Ureter (tissue), 1 donor: Measurements from ENCODE around the gene FANCD2. TPM values are rescaled to one million over a fixed set of nuclear protein-coding genes. Genes with fewer than 3 reads are reported as not detected.
"Not testable (repeated sequence)": the region's sequence is repeated elsewhere in the genome, so short reads cannot be mapped to it uniquely, and the experiment has no call there.

ENCODE experiments used
- DNase-seq: peaks from one replicate; pipeline ENCODE4 v3.0.0-alpha.2; 2020; ENCODE audit warnings: low spot score
- total RNA-seq: library from RNA; stranded (reverse); gene quantifications from one replicate; pipeline ENCODE4 v1.2.4, GENCODE V29; 2023
- donor health status: DM: yes; HTN: yes; CAD: no.

FANCD2 gene
- 7.9 TPM for total RNA-seq

DNA sequence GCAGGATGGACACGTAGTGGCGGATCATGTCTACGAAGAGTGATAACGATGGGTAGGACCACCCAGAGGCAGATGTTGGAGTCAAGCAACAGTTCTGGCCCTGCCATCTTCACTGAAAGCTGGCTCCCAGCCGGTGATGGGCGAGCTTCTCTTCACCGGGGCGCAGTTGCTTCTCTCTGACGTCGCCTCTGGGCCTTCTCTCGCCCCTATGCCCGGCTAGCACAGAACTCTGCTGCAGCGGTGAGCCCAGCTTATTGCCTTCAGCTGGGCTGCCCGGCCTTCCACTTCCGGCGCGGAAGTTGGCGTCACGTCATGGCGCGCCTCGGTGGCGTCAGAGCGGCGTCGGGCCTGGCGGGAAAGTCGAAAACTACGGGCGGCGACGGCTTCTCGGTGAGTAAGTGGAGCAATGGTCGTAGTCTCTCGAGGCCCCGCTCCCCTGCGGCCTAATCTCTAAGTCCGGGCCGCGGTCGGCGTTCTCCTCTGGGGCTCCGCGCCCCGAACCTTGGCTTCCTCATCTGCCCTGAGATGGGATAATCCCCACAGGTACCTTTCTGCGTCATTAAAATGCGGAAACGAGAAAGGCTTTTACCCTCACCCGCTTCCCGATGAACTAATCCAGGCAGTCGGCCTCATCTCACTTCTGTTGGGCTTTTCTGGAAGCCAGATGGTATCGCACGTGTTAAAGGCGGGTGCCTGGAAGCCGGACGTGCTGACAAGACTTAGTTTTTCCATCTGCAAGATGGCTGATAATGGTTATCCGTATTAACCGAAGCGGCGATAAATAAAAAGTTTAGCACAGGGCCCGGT, at the start of gene FANCD2:
Gene FANCD2, plus strand, starts transcription at position 354 of the 807 bp plus-strand sequence. CDS start 2,221 bp downstream, outside the sequence.
- DNase-seq, result peak; percentile 92

DNA sequence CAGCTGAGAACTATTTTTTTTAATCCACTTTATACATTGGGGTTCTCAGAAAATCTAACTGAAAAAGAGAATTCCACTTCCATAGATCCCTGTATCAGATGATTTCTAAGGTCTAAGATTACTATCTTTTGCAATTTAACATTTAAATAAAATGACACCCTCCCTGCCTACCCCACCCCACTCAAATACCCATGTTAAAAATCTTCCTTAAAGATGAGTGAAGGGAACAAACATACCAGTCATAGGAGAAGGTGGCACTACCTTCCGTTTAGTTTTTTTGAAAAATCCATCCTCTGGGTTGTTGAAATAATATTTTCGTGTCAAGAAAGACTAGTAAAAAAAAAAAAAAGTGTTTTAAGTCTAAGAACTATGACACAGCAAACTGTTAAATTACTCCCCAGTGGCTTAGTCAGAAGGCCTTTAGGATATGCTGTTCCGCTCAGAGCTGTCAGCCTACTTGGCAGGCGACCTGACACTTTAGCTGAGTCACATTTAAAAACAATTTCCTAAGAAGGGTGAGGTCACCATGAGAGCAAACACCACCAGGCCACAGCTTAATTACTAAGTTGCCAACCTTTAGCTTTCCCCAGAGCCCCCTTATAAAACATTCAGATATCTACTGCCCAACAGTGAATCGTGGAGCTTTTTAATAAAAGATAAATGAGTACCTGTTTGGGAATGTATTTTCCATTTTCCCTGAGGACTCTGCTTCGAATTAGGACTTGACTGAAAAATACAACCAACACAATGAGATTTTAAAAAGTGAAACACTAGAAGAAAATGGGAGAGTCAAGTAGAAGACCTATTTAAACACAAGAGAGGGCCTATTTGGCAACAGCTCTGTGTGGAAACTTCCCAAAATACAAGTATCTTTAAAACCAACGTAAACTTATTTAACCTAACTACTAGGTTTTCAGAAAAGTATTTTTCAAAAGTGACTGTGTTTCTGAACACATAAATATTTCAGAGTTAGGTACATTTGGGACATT, 49.2 kb upstream of the FANCD2 start:
- DNase-seq, result peak; percentile 63

DNA sequence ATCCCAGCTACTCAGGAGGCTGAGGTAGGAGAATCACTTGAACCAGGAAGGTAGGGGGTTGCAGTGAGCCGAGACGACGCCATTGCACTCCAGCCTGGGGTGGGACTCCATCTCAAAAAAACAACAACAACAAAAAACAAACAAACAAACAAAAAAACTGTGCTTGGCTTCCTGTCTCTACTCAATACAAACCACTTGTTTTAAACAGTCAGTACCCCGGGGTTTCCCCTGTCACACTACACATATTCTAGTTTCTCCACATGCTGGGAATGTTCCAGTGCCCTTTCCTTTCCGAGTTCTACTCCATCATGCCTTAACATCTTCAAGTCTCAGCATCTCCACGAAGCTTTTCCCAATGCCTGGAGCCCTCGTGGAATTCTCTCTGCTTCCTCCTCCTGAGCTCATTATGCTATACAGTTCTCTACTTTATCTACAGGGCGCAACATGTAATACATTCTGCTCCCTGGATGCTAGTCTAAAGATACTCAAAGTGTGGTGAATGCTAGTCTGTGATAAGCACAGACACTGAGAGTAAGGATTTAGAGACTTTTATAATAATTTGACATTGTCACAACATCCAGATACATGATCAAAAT, 47.4 kb upstream of the FANCD2 start:
- no peak for DNase-seq

DNA sequence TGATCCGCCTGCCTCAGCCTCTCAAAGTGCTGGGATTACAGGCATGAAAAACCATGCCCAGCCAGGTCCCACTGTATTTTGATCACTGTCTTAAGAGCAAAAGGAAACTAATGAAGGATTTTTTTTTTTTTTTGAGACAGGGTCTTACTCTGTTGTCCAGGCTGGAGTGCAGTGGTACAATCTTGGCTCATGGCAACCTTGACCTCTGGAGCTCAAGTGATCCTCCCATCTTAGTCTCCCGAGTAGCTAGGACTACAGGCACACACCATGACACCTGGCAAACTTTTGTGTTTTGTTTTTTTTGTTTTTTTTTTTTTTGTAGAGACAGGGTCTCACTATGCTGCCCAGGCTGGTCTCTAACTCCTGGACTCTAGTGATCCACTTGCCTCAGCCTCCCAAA, 46.0 kb upstream of the FANCD2 start:
- DNase-seq, result no peak

DNA sequence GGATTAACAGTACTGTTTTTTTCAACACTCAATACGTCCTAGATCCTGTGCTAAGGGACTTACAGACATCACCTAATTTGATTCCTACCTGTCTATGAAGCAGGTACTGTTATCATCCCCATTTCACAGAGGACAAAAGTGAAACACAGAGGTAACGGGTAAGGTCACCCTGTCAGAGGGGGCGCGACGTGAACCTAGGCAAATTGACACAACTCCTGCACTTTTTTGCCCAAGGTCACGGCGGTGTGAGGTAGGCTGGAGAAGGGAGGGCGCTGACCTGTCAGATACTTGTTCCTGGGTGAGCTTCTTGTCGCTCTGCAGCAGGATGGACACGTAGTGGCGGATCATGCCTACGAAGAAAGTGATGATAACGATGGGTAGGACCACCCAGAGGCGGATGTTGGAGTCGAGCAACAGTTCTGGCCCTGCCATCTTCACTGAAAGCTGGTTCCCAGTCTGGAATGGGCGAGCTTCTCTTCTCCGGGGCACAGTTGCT, 40.0 kb upstream of the FANCD2 start:
- DNase-seq, result no peak

DNA sequence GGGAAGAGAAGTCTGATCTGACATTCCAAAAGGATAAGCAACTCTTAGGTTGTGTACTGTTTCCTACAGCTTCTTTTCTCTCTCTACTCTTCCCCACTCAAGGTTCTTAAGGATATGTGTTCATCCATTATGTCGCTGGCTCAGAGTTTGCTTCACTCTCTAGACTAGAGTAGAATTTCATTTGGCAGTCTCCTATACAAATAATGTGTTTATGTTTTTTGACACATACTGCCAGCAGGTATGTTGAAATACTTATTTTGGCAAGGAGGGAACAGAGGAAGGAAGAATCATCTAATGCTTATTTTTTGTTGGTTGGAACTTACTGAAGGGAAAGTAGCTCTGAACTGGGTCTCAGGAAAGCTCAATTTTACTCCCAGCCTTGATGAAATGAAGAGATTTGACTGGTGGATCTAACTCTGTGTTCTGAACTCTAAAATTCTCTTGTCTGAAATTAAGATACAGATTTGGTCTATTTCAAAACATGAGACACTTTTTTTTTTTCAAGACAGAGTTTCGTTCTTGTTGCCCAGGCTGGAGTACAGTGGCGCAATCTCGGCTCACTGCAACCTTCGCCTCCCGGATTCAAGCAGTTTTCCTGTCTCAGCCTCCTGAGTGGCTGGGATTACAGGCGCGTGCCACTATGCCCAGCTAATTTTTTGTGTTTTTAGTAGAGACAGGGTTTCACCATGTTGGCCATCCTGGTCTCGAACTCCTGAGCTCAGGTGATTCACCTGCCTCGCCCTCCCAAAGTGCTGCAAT, 32.0 kb upstream of the FANCD2 start:
- no peak for DNase-seq

DNA sequence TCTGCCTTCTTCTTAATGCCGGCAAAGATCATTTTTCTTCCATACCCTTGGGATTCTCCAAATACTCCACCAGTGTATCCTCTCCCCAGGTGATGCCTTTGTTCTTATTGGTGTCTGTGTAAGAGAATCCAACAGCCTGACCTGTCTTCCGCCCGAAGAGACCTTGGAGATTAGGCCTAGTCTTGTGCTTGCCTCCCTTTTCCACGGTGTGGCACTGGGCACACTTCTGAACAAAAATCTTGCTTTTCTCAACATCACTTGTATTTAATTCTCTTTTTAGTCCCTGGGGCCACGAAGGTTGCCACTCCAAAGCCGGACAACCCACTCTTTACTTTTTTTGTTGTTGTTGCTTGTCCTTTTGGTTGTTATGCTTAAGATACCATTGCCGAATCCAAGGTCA, 25.6 kb upstream of the FANCD2 start:
- no peak for DNase-seq

DNA sequence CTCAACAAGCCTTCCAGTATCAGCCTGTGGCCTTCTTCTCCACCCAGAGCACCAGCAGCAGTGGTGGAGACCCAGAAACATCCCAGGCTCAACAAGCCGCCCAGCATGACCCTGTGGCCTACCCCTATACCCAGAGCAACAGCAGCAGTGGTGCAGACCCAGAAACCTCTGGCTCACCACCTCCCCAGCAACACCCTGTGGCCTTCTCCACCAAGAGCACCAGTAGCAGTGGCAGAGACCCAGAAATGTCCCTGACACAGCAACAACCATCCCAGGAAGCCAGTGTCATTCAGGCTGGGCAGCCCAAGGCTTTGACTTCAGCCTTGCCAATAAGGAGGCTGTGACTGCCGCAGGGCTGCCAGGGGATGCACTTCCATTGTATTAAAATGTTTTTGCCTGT, 23.3 kb upstream of the FANCD2 start:
- no peak for DNase-seq

DNA sequence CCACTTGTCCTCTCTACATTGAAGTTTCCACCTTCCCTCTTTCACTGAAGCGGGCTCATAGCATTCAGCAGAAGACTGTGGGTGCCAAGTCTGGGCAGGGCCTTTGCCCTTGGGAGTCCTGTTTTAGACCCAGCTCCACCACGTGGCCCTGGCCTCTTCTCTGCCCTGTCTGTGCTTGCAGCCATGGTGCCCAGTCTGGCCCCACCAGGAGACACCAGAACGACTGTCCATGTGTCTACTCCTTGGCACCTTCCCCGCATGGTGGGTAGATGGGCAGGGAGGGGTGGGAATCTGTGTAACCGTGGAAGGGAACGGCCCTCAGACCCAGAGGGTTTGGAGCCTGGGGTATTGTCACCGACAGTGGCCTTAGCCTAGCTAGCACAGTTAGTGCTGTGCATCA, 21.7 kb upstream of the FANCD2 start:
- no peak for DNase-seq

DNA sequence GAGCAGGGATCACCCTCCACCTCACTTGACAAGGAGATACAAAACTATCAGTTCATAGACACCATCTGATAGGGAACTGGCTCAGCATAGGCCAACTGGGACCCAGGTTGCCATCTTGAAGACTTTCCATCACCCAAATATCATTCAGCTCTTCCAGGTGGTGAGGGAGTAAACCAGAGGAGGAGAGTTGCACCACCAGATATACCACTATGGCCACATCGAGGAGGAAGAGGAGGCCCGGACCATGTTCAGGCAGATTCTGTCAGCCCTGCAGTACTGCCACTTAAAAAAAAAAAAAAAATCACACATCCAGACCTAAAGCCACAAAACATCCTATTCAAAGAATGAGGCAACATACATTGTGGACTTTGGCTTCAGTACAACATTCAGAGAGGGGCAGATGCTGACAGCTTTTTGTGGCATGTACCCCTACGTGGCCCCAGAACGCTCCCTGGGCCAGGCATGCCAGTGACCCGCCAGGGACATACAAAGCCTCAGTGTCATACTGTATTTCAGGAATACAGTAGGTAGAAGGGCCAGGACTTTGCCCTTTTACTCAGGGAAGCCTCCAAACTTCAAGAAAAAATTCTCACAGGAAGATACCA, 21.2 kb upstream of the FANCD2 start:
- DNase-seq, result no peak

DNA sequence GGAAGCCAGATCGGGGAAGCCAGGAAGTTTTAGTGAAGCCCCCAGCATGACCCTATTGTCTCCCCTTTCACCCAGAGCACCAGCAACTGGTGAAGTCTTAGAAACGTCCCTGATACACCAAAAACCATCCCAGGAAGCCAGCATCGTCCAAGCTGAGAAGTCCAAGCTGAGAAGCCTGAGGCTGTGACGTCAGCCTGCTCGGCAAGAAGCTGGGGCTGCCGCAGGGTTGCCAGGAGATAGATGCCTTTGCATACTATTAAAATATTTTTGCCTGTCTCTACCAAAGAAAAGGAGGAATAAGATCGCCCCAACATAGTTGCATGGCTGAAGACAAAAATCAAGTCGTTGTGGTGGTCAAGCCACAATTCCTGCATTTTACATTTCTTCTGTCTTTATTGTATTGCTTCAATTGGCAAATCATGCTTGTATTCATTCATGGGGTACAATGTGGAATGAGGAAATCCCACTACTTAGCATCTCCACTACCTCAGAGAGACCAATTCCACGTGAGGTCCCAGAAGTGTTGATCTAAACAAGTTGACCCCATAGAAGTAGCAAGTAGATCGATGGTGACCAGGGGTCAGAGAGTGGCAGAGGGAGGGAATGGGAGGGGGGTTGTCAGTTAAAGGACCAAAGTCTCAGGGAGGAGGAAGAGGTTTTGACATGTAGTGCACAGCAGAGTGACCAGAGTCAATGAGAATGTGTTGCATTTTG, 20.0 kb upstream of the FANCD2 start:
- DNase-seq, result no peak

DNA sequence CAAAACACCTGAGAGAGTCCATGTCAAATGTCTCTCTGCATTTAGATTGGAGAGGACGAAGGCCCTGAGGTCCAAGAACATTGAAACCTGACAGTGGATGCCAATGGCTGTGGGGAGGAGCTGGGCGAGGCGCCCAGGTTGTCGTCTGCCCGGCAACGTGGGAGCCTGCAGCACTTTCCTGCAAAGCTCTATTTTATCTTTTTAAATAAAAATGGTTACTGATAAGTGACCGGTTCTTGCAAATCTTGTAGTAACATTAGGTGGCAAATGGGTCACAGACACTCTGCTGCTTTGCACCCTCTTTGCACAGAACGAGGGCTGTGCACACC, 19.5 kb upstream of the FANCD2 start:
- DNase-seq, result no peak

DNA sequence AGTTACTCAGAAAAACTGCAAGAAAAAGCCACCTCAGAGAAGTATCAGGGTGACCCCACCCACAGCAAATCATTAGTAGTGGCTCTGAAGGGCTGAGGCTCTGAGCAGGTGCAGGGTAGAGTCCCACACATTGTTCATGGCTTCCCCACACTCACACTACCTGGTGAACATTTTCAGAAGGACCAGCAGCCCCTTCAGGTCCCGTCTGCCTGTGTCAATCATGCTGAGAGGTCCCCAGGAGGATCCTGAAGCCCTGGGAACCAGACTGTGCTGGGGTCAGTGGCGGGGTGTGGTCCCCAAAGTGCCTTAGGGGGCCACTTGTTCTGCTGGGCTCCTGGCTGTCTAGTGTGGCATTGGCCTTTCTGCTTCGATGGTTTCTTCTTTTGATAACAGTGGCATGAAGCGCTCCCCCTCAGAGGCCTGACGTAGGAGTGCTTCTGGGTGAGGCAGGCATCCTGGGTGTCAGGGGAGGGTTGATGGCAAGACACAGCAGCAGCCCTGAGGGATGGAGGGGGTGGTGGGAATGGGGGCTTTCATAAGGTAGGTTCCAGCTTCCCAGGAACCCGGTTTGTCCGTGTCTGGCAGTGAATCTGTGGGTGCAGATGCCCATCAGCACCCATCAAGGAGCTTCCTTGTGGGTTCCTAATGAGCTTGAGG, 19.0 kb upstream of the FANCD2 start:
- DNase-seq, result no peak

DNA sequence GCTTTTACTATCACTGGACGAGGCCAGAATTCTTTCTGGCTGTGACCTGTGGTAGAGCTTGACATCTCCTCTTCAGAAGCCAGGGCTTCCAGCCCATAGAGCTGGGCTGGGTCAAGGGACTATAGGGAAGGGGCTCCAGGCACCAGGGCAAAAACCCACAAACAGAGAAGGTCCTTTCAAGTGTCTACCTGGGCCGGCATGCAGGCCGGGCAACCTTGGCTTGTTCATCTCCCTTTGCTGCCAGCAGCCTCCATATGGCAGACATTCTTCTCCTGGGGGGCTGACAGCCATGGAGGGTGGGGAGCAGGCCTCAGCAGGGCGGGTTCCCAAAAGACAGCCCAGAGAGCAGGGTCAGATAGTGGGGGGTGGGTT, 18.0 kb upstream of the FANCD2 start:
- not testable (repeated sequence) for DNase-seq

DNA sequence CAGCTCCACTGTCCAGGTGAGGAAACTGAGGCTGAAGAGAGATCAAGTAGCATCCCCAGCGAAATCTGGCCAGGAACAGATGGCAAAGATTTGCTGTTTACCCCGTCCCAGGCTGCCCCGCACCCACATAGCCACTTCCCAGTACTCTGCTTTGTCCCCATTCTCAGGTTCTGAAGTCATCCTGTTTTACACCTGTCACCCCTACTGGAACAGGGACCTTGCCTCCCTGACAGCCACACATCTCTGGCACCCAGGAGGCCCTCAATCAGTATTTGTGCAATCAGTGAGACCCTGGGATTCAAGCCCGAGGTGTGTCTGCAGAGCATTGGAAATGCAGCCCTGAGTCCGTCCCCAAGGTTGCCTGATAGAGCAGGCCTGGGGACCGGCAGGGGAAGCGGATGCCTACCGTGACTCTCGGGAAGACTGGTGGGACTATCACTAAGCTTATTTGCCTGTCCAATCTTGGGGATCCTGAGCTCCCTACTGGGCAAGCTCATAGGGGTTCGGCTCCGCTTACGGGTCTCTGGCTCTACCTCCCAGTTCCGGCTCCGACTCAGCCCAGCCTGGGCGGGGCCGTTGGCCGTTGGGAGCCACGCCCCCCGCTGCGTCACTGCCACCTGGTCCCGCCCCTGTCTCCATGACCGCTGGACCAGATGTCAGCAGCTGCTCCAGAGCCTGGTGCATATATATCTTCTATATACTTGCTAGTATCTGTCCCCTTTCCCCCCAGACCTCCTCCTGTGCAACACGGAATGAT, 17.5 kb upstream of the FANCD2 start:
- DNase-seq, result peak; percentile 88

DNA sequence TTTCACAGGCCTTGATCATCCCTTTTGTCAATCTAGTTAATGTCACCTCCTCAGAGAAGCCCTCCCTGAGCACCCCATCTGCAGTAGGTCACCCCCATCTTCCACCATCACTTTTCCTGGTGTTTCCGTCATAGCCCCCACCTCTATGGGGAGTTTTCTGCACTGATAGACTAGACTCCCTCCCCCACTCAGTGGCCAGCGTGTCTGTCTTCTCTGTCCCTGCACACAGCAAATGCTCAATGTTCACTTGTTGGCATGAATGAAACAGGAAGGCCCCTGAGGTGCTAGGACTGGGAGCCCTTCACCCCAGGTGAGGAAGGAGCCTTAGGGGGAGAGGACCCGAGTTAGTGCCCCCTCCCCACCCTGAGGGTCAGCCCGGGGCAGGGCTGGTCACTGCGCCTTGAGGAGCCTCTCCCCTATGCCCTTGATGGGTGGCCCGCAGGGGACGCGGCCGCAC, 15.8 kb upstream of the FANCD2 start:
- no peak for DNase-seq

DNA sequence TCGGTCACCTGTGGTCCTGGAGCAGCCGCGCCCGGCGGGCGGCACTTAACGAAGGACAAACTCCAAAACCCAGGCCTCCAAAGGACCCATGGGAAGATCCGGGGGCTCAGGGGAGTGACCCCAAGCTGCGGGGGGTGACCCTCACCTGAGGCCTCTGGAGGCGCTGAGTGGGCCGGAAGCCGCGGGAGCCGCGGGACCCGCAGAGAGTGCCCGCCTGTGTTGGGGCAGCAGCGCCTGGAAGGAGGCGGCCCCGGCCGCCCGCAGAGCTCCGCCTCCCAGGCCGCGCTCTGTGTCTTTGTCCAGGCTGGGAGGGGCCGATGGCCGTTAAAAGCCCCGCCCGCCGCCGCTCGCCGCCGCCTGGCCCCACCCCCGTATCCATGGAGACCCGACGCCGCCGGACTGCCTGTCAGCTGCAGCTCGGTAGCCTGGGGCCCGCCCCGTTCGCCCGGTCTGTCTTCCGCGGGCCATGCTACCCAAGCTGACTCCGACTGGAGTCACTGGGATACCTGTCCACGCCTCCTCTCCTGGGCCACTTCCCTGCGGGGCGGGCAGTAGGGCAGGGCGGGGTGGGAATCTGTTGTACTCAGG, 15.3 kb upstream of the FANCD2 start:
- peak; percentile 97 for DNase-seq

DNA sequence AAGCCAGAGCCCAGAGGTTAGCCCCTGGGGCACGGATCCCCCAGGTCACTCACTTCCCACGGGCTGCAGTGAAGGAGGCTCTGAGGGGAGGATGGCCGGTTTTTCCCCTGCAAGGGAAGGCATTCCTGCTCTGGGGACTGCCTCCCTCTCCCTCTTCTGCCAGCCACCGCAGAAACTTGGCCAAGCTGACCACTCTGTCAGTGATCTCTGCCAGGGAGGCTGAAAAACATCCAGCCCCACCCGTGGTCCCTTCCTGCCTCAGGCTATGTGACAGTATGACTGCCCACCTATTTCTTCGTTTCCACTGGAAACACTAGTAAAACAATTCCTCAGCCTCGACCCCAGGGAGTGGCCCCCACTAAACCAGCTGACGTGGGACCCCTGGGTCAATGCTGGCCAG, 14.6 kb upstream of the FANCD2 start:
- DNase-seq, result no peak

DNA sequence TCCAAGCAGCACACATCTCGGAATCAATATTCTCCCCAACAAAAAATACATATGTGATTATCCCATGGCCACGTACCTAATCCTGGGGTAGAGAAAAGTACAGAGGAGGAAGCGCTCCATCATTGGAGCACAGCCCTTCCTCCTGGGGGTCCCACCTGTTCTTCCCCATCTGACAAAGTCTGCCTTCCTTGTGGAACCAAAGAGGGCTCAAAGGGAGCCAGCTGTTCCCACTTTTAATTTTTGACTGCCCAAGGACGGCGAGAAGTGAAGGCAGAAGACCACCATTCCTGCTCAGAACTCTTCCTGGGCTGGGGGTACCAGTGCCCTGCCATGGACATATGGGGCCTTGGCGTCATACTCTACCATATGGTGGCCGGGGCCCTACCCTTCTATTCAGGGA, 14.1 kb upstream of the FANCD2 start:
- no peak for DNase-seq
